WERI-Rb-1 (cell line): ENCODE results near the gene JMJD1C.

ENCODE experiments used
- DNase-seq: peaks from one replicate; pipeline ENCODE4 v3.0.0-alpha.2; 2020
- H3K27ac ChIP-seq: fragments of 250-450 bp; sonication (Bioruptor Pico); 2 replicates; pipeline ENCODE4 v1.5.1; 2020; ENCODE audit warnings: mild to moderate bottlenecking, moderate library complexity
- H3K27me3 ChIP-seq: fragments of 250-450 bp; sonication (Bioruptor Pico); 2 replicates; pipeline ENCODE4 v1.5.1; 2021; ENCODE audit warnings: mild to moderate bottlenecking, low read depth, moderate library complexity; ENCODE audit not compliant: insufficient read depth, severe bottlenecking
- H3K36me3 ChIP-seq: fragments of 250-450 bp; sonication (Bioruptor Pico); 2 replicates; pipeline ENCODE4 v1.5.1; 2020; ENCODE audit warnings: mild to moderate bottlenecking, moderate library complexity
- H3K4me3 ChIP-seq: 2 replicates; pipeline ENCODE4 v1.5.1; 2011; ENCODE audit warnings: low read depth, mild to moderate bottlenecking, control low read depth, low read length
- H3K9me3 ChIP-seq: fragments of 250-450 bp; sonication (Bioruptor Pico); 2 replicates; pipeline ENCODE4 v1.5.1; 2021; ENCODE audit warnings: mild to moderate bottlenecking, moderate library complexity; ENCODE audit not compliant: severe bottlenecking
- CTCF ChIP-seq: IDR thresholded peaks from 2 replicates; pipeline ENCODE4 v1.5.1; 2011; ENCODE audit warnings: low read depth, mild to moderate bottlenecking, control low read depth, inconsistent platforms, low read length

Gene JMJD1C

GRCh38 chr10:63337455-63338251 lies 128.1 kb downstream of the JMJD1C start:
- Histone ChIP-seq H3K27me3 (no peaks in the 10 kb centered on the region), H3K4me3 (no peak overlapping the region), H3K9me3 (no peaks in the 10 kb centered on the region), H3K27ac (no peak overlapping the region), H3K36me3 (no peaks in the 10 kb centered on the region; the same call in 1 of the 2 replicates)
- TF ChIP-seq CTCF: no peak
- DNase-seq: no peak

GRCh38 chr10:63331586-63331985 lies 134.2 kb downstream of the JMJD1C start:
- H3K27ac ChIP-seq: no peak overlapping the region
- no peaks in the 10 kb centered on the region for H3K27me3 ChIP-seq
- H3K9me3 ChIP-seq: no peaks in the 10 kb centered on the region
- H3K36me3 ChIP-seq: no peaks in the 10 kb centered on the region
- no peak for TF ChIP-seq CTCF
- no peak for DNase-seq
- H3K4me3 ChIP-seq: no peak overlapping the region

- no peak overlapping the region for H3K4me3 ChIP-seq
- TF ChIP-seq CTCF: no peak
- DNase-seq: no peak
- H3K9me3 ChIP-seq: no peaks in the 10 kb centered on the region
- H3K27me3 ChIP-seq: no peaks in the 10 kb centered on the region
- H3K27ac ChIP-seq: no peak overlapping the region
- H3K36me3 ChIP-seq: no peaks in the 10 kb centered on the region
Measured at GRCh38 chr10:63324495-63324854, 141.3 kb downstream of the JMJD1C start.

GRCh38 chr10:63323701-63324494 lies 141.9 kb downstream of the JMJD1C start:
- Histone ChIP-seq H3K4me3 (no peak overlapping the region), H3K9me3 (no peaks in the 10 kb centered on the region), H3K27ac (no peak overlapping the region), H3K27me3 (no peaks in the 10 kb centered on the region), H3K36me3 (no peaks in the 10 kb centered on the region)
- no peak for DNase-seq
- TF ChIP-seq CTCF: no peak

GRCh38 chr10:63320683-63321082 lies 145.1 kb downstream of the JMJD1C start:
- no peak for TF ChIP-seq CTCF
- Histone ChIP-seq H3K27ac (no peak overlapping the region), H3K27me3 (no peaks in the 10 kb centered on the region), H3K36me3 (no peaks in the 10 kb centered on the region), H3K9me3 (no peaks in the 10 kb centered on the region), H3K4me3 (no peak overlapping the region)
- no peak for DNase-seq
